Stimulated activated CD4-positive, alpha-beta T cell treated with anti-CD3 and anti-CD28 coated beads, TNF-alpha, amount 100 ng/mL, for 4 hours (primary cell): ENCODE data around the gene SPTY2D1.

Source experiments
- DNase-seq, 3 experiments: peaks; one replicate each; pipeline ENCODE4 v3.0.0-alpha.2; 2020; ENCODE audit warnings: low read depth in 3 of 3

SPTY2D1 gene

DNA sequence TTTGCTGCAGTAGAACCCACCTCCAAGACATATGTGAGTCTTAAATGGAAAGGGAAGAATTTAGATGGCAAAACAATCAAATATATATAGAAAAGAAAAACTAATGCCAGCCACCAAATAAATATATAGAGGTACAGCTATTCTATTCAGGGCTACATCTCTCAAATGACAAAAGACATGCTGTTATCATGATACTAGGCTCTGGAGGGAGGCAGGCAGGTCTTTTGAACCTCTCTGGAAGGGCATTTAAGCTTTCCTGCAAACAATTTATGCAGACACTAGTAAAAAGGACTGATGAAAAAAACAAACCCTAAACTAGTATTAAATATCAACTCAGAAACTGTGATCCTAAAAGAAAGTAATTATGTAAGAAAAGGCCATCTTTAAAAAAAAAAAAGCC is 70.0 kb downstream of the SPTY2D1 start:
- no peak for DNase-seq

- no peak for DNase-seq
Measured at GRCh38 chr11:18563090-18563730, 70.9 kb downstream of the SPTY2D1 start.
